Measurements from ENCODE around the gene RRBP1.

The RRBP1 gene

GRCh38 chr20:17679941-17680835, 1.9 kb downstream of the RRBP1 start:
- peak overlapping the region; percentile 63; the same call in 1 of the 2 replicates for H2AFZ ChIP-seq (ENCODE audit: low read depth, low read length)
- peaks cover 36% of the 10 kb centered on the region for H3K4me1 ChIP-seq (ENCODE audit: insufficient read depth, low read length)
- ATAC-seq (ENCODE audit: insufficient read depth, low read depth) (no peak), DNase-seq (peak; percentile 40)
- H3K36me3 ChIP-seq (ENCODE audit: insufficient read depth, low read length), result peaks cover 11% of the 10 kb centered on the region
- H4K20me1 ChIP-seq (ENCODE audit: insufficient read depth, low read length), result peaks cover 44% of the 10 kb centered on the region
- peaks cover 62% of the 10 kb centered on the region for H3K79me2 ChIP-seq (ENCODE audit: insufficient read depth, low read length)
- H3K4me2 ChIP-seq (ENCODE audit: insufficient read depth, low read length), result peak overlapping the region; percentile 67
- peak overlapping the region; percentile 9 to 84; a peak in 3 of 4 replicates for H3K4me3 ChIP-seq (ENCODE audit: low read depth in 1 of 2, low read length in 2 of 2)
- peaks cover 10% of the 10 kb centered on the region for H3K27me3 ChIP-seq (ENCODE audit: insufficient read depth, low read length, poor library complexity)
- peak overlapping the region; percentile 72 for H3K9ac ChIP-seq (ENCODE audit: low read depth, low read length)
- peak overlapping the region; percentile 28 for H3K27ac ChIP-seq (ENCODE audit: low read length)
- TF ChIP-seq CTCF (IDR thresholded peaks at IDR 0.05; ENCODE audit: borderline replicate concordance, extremely low read depth, low read length, poor library complexity, severe bottlenecking) (peak; percentile 7), EZH2 (IDR thresholded peaks at IDR 0.05; ENCODE audit: borderline replicate concordance, low read depth, low read length, severe bottlenecking) (no peak)
- no peaks in the 10 kb centered on the region for H3K9me3 ChIP-seq (ENCODE audit: insufficient read depth, low read length, severe bottlenecking)

- no peak overlapping the region for H3K27ac ChIP-seq (ENCODE audit: low read length)
- peaks cover 11% of the 10 kb centered on the region for H3K36me3 ChIP-seq (ENCODE audit: insufficient read depth, low read length)
- DNase-seq, result no peak
- H3K79me2 ChIP-seq (ENCODE audit: insufficient read depth, low read length), result peaks cover 73% of the 10 kb centered on the region
- H2AFZ ChIP-seq (ENCODE audit: low read depth, low read length), result no peak overlapping the region
- no peak overlapping the region for H3K9ac ChIP-seq (ENCODE audit: low read depth, low read length)
- ATAC-seq (ENCODE audit: insufficient read depth, low read depth), result no peak
- TF ChIP-seq EZH2 (IDR thresholded peaks at IDR 0.05; ENCODE audit: borderline replicate concordance, low read depth, low read length, severe bottlenecking) (no peak), CTCF (IDR thresholded peaks at IDR 0.05; ENCODE audit: borderline replicate concordance, extremely low read depth, low read length, poor library complexity, severe bottlenecking) (no peak)
- no peaks in the 10 kb centered on the region for H3K9me3 ChIP-seq (ENCODE audit: insufficient read depth, low read length, severe bottlenecking)
- H4K20me1 ChIP-seq (ENCODE audit: insufficient read depth, low read length), result peaks cover 54% of the 10 kb centered on the region
- H3K4me1 ChIP-seq (ENCODE audit: insufficient read depth, low read length), result peaks cover 36% of the 10 kb centered on the region
- H3K27me3 ChIP-seq (ENCODE audit: insufficient read depth, low read length, poor library complexity), result no peaks in the 10 kb centered on the region
- no peak overlapping the region for H3K4me3 ChIP-seq (ENCODE audit: low read depth in 1 of 2, low read length in 2 of 2)
- H3K4me2 ChIP-seq (ENCODE audit: insufficient read depth, low read length), result 0 out of 2 replicates have a peak overlapping the region, but pooled peaks have one; percentile 1
Observed at GRCh38 chr20:17678886-17679285, 3.2 kb downstream of the RRBP1 start.

GRCh38 chr20:17678295-17678694, 3.7 kb downstream of the RRBP1 start:
- H3K4me2 ChIP-seq (ENCODE audit: insufficient read depth, low read length), result no peak overlapping the region
- no peak overlapping the region for H3K9ac ChIP-seq (ENCODE audit: low read depth, low read length)
- H3K27ac ChIP-seq (ENCODE audit: low read length), result no peak overlapping the region
- peak; percentile 22 for DNase-seq
- ATAC-seq (ENCODE audit: insufficient read depth, low read depth), result no peak
- H4K20me1 ChIP-seq (ENCODE audit: insufficient read depth, low read length), result peaks cover 56% of the 10 kb centered on the region
- peaks cover 36% of the 10 kb centered on the region for H3K4me1 ChIP-seq (ENCODE audit: insufficient read depth, low read length)
- H3K36me3 ChIP-seq (ENCODE audit: insufficient read depth, low read length), result peaks cover 11% of the 10 kb centered on the region
- no peak overlapping the region for H2AFZ ChIP-seq (ENCODE audit: low read depth, low read length)
- H3K27me3 ChIP-seq (ENCODE audit: insufficient read depth, low read length, poor library complexity), result no peaks in the 10 kb centered on the region
- H3K9me3 ChIP-seq (ENCODE audit: insufficient read depth, low read length, severe bottlenecking), result no peaks in the 10 kb centered on the region
- H3K4me3 ChIP-seq (ENCODE audit: low read depth in 1 of 2, low read length in 2 of 2), result no peak overlapping the region
- no peak for TF ChIP-seq CTCF (IDR thresholded peaks at IDR 0.05; ENCODE audit: borderline replicate concordance, extremely low read depth, low read length, poor library complexity, severe bottlenecking)
- TF ChIP-seq EZH2 (IDR thresholded peaks at IDR 0.05; ENCODE audit: borderline replicate concordance, low read depth, low read length, severe bottlenecking), result no peak
- H3K79me2 ChIP-seq (ENCODE audit: insufficient read depth, low read length), result peaks cover 78% of the 10 kb centered on the region
